ENCODE data around the gene EVI5L. TPM values are rescaled to one million over a fixed set of nuclear protein-coding genes. Genes with fewer than 3 reads are reported as not detected.

Gene EVI5L
- total RNA-seq, 3 donors from 2014 or later: 7.5 to 12.5 (median 9.2) TPM

DNA sequence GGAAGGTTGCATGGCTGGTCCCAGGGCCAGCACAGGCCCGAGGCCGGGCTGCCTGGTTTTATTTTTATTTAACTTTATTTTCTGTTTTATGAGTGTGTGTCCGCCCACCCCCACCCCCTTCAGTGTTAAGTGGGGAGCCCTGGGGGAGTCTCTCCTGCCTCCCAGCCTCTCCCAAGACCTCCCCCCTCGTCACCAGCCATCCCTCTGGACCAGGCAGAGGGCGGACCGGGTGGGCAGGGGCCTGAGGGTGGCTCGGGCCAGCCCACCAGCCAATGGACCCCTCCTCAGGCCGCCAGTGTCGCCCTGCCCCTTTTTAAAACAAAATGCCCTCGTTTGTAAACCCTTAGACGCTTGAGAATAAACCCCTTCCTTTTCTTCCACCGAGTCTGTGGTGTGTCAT lies 84.1 kb downstream of the EVI5L start:
- TF ChIP-seq, protein P1, sequence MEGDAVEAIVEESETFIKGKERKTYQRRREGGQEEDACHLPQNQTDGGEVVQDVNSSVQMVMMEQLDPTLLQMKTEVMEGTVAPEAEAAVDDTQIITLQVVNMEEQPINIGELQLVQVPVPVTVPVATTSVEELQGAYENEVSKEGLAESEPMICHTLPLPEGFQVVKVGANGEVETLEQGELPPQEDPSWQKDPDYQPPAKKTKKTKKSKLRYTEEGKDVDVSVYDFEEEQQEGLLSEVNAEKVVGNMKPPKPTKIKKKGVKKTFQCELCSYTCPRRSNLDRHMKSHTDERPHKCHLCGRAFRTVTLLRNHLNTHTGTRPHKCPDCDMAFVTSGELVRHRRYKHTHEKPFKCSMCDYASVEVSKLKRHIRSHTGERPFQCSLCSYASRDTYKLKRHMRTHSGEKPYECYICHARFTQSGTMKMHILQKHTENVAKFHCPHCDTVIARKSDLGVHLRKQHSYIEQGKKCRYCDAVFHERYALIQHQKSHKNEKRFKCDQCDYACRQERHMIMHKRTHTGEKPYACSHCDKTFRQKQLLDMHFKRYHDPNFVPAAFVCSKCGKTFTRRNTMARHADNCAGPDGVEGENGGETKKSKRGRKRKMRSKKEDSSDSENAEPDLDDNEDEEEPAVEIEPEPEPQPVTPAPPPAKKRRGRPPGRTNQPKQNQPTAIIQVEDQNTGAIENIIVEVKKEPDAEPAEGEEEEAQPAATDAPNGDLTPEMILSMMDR (IDR thresholded peaks at IDR 0.05): no peak
- no peak for TF ChIP-seq POLR2AphosphoS5 (IDR thresholded peaks at IDR 0.05)
- no peak for TF ChIP-seq POLR2A (IDR thresholded peaks at IDR 0.05)
- intact Hi-C loops (cut with DNase I; ENCODE audit: low total_unique reads): no loop called here

More for the DNA sequence above, 84.1 kb downstream of the EVI5L start:
- H3K4me3 ChIP-seq: no peak overlapping the region
- no peak overlapping the region for H3K27ac ChIP-seq
- H3K9me3 ChIP-seq: no peaks in the 10 kb centered on the region
- peaks cover 27% of the 10 kb centered on the region for H3K36me3 ChIP-seq
- no peak for DNase-seq (ENCODE audit: low spot score in 2 of 2)
- peaks cover 10 to 40% of the 10 kb centered on the region in 2 donors for H3K27me3 ChIP-seq
- peaks cover 9 to 21% of the 10 kb centered on the region in 2 donors for H3K4me1 ChIP-seq

Other genes starting within 250 kb of the EVI5L start
- gene CAMSAP3, start 234.4 kb upstream of the EVI5L start, total RNA-seq: 10 to 100 TPM in 1 of 3 donors, 1 to 10 TPM in 1, not detected in 1; 5.6 to 14.2 TPM
- 10 to 100 TPM; 41.3 to 49.0 (median 41.9) TPM for gene XAB2, start 200.7 kb upstream of the EVI5L start, total RNA-seq
- 10 to 100 TPM; 23.7 to 40.4 (median 33.1) TPM for gene PET100, start 200.4 kb upstream of the EVI5L start, total RNA-seq
- 1 to 10 TPM in 2 of 3 donors, not detected in 1; 4.9 to 6.7 TPM for gene PCP2, start 196.5 kb upstream of the EVI5L start, total RNA-seq
- gene STXBP2, start 193.1 kb upstream of the EVI5L start, total RNA-seq: 10 to 100 TPM; 15.4 to 55.3 (median 37.0) TPM
- not detected for gene RETN, start 161.2 kb upstream of the EVI5L start, total RNA-seq
- gene MCEMP1, start 153.1 kb upstream of the EVI5L start, total RNA-seq: 1 to 10 TPM in 2 of 3 donors, not detected in 1; 1.0 to 2.4 TPM
- 10 to 100 TPM; 34.7 to 84.0 (median 62.6) TPM for gene TRAPPC5, start 149.4 kb upstream of the EVI5L start, total RNA-seq
- under 1 TPM in 2 of 3 donors, not detected in 1; 0.29 to 0.48 TPM for gene FCER2, start 128.1 kb upstream of the EVI5L start, total RNA-seq
- gene CLEC4G, start 98.1 kb upstream of the EVI5L start, total RNA-seq: 1 to 10 TPM in 2 of 3 donors, not detected in 1; 1.3 to 3.7 TPM
- 1 to 10 TPM; 2.3 to 9.8 (median 2.6) TPM for gene CD209, start 82.7 kb upstream of the EVI5L start, total RNA-seq
- gene CLEC4M, start 67.0 kb upstream of the EVI5L start, total RNA-seq: 1 to 10 TPM in 1 of 3 donors, not detected in 2; 1.3 TPM
- gene PRR36, start 44.2 kb downstream of the EVI5L start, total RNA-seq: 1 to 10 TPM in 1 of 3 donors, under 1 TPM in 1, not detected in 1; 0.59 to 2.0 TPM
- 10 to 100 TPM in 1 of 3 donors, 1 to 10 TPM in 2; 1.4 to 15.1 (median 6.6) TPM for gene LRRC8E, start 58.3 kb downstream of the EVI5L start, total RNA-seq
- gene MAP2K7, start 73.7 kb downstream of the EVI5L start, total RNA-seq: 10 to 100 TPM; 13.3 to 17.1 (median 13.8) TPM
- gene TGFBR3L, start 84.6 kb downstream of the EVI5L start, total RNA-seq: 1 to 10 TPM in 1 of 3 donors, not detected in 2; 2.3 TPM
- gene SNAPC2, start 90.1 kb downstream of the EVI5L start, total RNA-seq: 10 to 100 TPM; 13.8 to 14.8 (median 13.8) TPM
- gene CTXN1, start 95.9 kb downstream of the EVI5L start, total RNA-seq: 1 to 10 TPM in 2 of 3 donors, under 1 TPM in 1; 0.32 to 9.5 (median 5.6) TPM
- gene TIMM44, start 113.4 kb downstream of the EVI5L start, total RNA-seq: 10 to 100 TPM; 29.3 to 59.6 (median 57.8) TPM
- gene ELAVL1, start 175.4 kb downstream of the EVI5L start, total RNA-seq: 10 to 100 TPM; 28.6 to 30.8 (median 29.7) TPM
- gene CCL25, start 222.5 kb downstream of the EVI5L start, total RNA-seq: not detected

All from breast epithelium (tissue), 4 donors.